ENCODE measurements around the gene SPDYE1. TPM values are rescaled to one million over a fixed set of nuclear protein-coding genes. Genes with fewer than 3 reads are reported as not detected.
A peak's percentile ranks its signal among the peaks of the same experiment; 100 is the strongest.
"Not testable (repeated sequence)": the region's sequence is repeated elsewhere in the genome, so short reads cannot be mapped to it uniquely, and the experiment has no call there.

SPDYE1 gene
- total RNA-seq, 3 donors from 2014 or later = not detected

GRCh38 chr7:44022796-44023467 is 25.2 kb downstream of the SPDYE1 start:
- H3K4me3 ChIP-seq; H3K27ac ChIP-seq; DNase-seq (ENCODE audit: low spot score in 2 of 2); H3K27me3 ChIP-seq; H3K4me1 ChIP-seq; H3K9me3 ChIP-seq; H3K36me3 ChIP-seq; intact Hi-C loops (cut with DNase I; ENCODE audit: low total_unique reads): not testable (repeated sequence)

- H3K4me3 ChIP-seq; H3K27ac ChIP-seq; intact Hi-C loops (cut with DNase I; ENCODE audit: low total_unique reads); H3K27me3 ChIP-seq; H3K36me3 ChIP-seq; H3K9me3 ChIP-seq; H3K4me1 ChIP-seq; DNase-seq (ENCODE audit: low spot score in 2 of 2): not testable (repeated sequence)
Measured at GRCh38 chr7:44029433-44029832, 31.7 kb downstream of the SPDYE1 start.

GRCh38 chr7:44030029-44030428 is 32.3 kb downstream of the SPDYE1 start:
- DNase-seq (ENCODE audit: low spot score in 2 of 2); H3K9me3 ChIP-seq; H3K27me3 ChIP-seq; H3K36me3 ChIP-seq; H3K27ac ChIP-seq; intact Hi-C loops (cut with DNase I; ENCODE audit: low total_unique reads); H3K4me3 ChIP-seq; H3K4me1 ChIP-seq: not testable (repeated sequence)

GRCh38 chr7:44031319-44031718 is 33.6 kb downstream of the SPDYE1 start:
- H3K36me3 ChIP-seq = not testable (repeated sequence)

GRCh38 chr7:44032031-44032430 is 34.3 kb downstream of the SPDYE1 start:
- intact Hi-C loops (cut with DNase I; ENCODE audit: low total_unique reads); H3K27me3 ChIP-seq; H3K9me3 ChIP-seq; H3K4me1 ChIP-seq; H3K27ac ChIP-seq; H3K4me3 ChIP-seq; H3K36me3 ChIP-seq; DNase-seq (ENCODE audit: low spot score in 2 of 2): not testable (repeated sequence)

More at GRCh38 chr7:44031319-44031718, 33.6 kb downstream of the SPDYE1 start:
- DNase-seq (ENCODE audit: low spot score in 2 of 2); H3K4me1 ChIP-seq; H3K27ac ChIP-seq; H3K4me3 ChIP-seq; H3K27me3 ChIP-seq; H3K9me3 ChIP-seq; intact Hi-C loops (cut with DNase I; ENCODE audit: low total_unique reads): not testable (repeated sequence)

GRCh38 chr7:44033971-44034844 is 36.5 kb downstream of the SPDYE1 start:
- not testable (repeated sequence) for DNase-seq (ENCODE audit: low spot score in 2 of 2); H3K27me3 ChIP-seq

GRCh38 chr7:44036364-44036763 is 38.7 kb downstream of the SPDYE1 start:
- H3K27ac ChIP-seq; H3K36me3 ChIP-seq; DNase-seq (ENCODE audit: low spot score in 2 of 2); H3K9me3 ChIP-seq; H3K4me1 ChIP-seq; H3K4me3 ChIP-seq; intact Hi-C loops (cut with DNase I; ENCODE audit: low total_unique reads); H3K27me3 ChIP-seq: not testable (repeated sequence)

More at GRCh38 chr7:44033971-44034844, 36.5 kb downstream of the SPDYE1 start:
- H3K36me3 ChIP-seq; H3K4me1 ChIP-seq; H3K4me3 ChIP-seq; H3K27ac ChIP-seq; intact Hi-C loops (cut with DNase I; ENCODE audit: low total_unique reads); H3K9me3 ChIP-seq: not testable (repeated sequence)

- intact Hi-C loops (cut with DNase I; ENCODE audit: low total_unique reads); H3K36me3 ChIP-seq; H3K4me3 ChIP-seq; DNase-seq (ENCODE audit: low spot score in 2 of 2); H3K4me1 ChIP-seq; H3K27ac ChIP-seq; H3K9me3 ChIP-seq; H3K27me3 ChIP-seq: not testable (repeated sequence)
Measured at GRCh38 chr7:44037951-44038350, 40.3 kb downstream of the SPDYE1 start.

GRCh38 chr7:44038553-44038952 is 40.9 kb downstream of the SPDYE1 start:
- H3K36me3 ChIP-seq; H3K27ac ChIP-seq; H3K4me1 ChIP-seq; H3K27me3 ChIP-seq; H3K4me3 ChIP-seq; intact Hi-C loops (cut with DNase I; ENCODE audit: low total_unique reads); H3K9me3 ChIP-seq; DNase-seq (ENCODE audit: low spot score in 2 of 2): not testable (repeated sequence)

- peak; percentile 96 to 97 for DNase-seq (ENCODE audit: low spot score in 2 of 2)
- H3K27me3 ChIP-seq; intact Hi-C loops (cut with DNase I; ENCODE audit: low total_unique reads); H3K9me3 ChIP-seq; H3K36me3 ChIP-seq; H3K4me1 ChIP-seq: not testable (repeated sequence)
- Histone ChIP-seq H3K27ac (peak overlapping the region; percentile 50 to 67), H3K4me3 (peak overlapping the region; percentile 20 to 53 (median 44))
Measured at GRCh38 chr7:44038961-44039558, 41.4 kb downstream of the SPDYE1 start.

- H3K27me3 ChIP-seq; H3K9me3 ChIP-seq; H3K36me3 ChIP-seq; intact Hi-C loops (cut with DNase I; ENCODE audit: low total_unique reads); DNase-seq (ENCODE audit: low spot score in 2 of 2); H3K4me1 ChIP-seq: not testable (repeated sequence)
- Histone ChIP-seq H3K4me3 (peak overlapping the region; percentile 22 to 58 (median 48)), H3K27ac (peak overlapping the region in 1 of 2 donors; percentile 71)
Measured at GRCh38 chr7:44039800-44040492, 42.2 kb downstream of the SPDYE1 start.

GRCh38 chr7:44040493-44040891 is 42.8 kb downstream of the SPDYE1 start:
- H3K27ac ChIP-seq = peak overlapping the region in 1 of 2 donors; percentile 71
- H3K9me3 ChIP-seq; H3K27me3 ChIP-seq; H3K4me1 ChIP-seq; DNase-seq (ENCODE audit: low spot score in 2 of 2); intact Hi-C loops (cut with DNase I; ENCODE audit: low total_unique reads); H3K36me3 ChIP-seq: not testable (repeated sequence)
- peak overlapping the region; percentile 22 to 58 (median 48) for H3K4me3 ChIP-seq
